Activated naive CD4-positive, alpha-beta T cell treated with anti-CD3 and anti-CD28 coated beads, Interleukin-2, amount 50 U/mL, for 72 hours (primary cell): ENCODE results near the gene MYZAP. TPM values are rescaled to one million over a fixed set of nuclear protein-coding genes. Genes with fewer than 3 reads are reported as not detected.

Source experiments
- ATAC-seq, 2 donors: fragments of 150-1000 bp; cut with Tn5 transposase; 2 replicates each; pipeline ENCODE4 v1.10.0; 2021; ENCODE audit warnings: mild to moderate bottlenecking in 2 of 2, moderate library complexity in 2 of 2
- DNase-seq, 2 donors: peaks; one replicate each; pipeline ENCODE4 v3.0.0; 2021 to 2022; ENCODE audit warnings: low spot score in 2 of 2
- H3K27ac Mint-ChIP-seq, 2 donors: one replicate each; pipeline ENCODE4 v1.8.0; 2022; ENCODE audit warnings: mild to moderate bottlenecking in 2 of 2, mixed read lengths in 2 of 2
- H3K36me3 Mint-ChIP-seq, 2 donors: one replicate each; pipeline ENCODE4 v1.8.0; 2022; ENCODE audit warnings: mixed read lengths in 2 of 2
- H3K9me3 Mint-ChIP-seq, 2 donors: one replicate each; pipeline ENCODE4 v1.8.0; 2022; ENCODE audit warnings: mixed read lengths in 2 of 2
- total RNA-seq, 2 donors: library from RNA; stranded (reverse); gene quantifications; one replicate each; pipeline ENCODE4 v1.2.3, GENCODE V29; 2022

Gene MYZAP
- total RNA-seq, 2 donors from 2014 or later: 0.20 TPM; not detected in 1

DNA sequence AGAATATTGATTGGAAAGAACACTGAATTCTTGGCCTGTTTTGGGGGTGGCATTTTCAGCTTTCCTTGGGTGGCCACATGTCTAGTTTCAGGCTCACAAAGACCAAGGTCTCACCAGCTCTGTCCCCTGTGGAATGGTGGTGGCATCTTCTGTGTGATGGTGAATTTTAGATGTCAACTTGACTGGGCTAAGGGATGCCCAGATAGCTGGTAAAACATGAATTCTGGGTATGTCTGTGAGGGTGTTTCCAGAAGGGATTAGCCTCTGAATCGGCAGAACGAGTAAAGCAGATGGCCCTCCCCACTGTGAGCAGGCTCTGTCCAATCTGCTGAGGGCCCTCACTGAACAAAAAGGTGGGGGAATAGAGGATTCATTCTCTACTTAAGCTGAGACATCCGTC, 34.4 kb upstream of the MYZAP start:
- Mint-ChIP-seq H3K36me3 (peaks cover 0 to 5% of the 10 kb centered on the region in 2 donors), H3K27ac (no peak overlapping the region), H3K9me3 (peaks cover 3 to 5% of the 10 kb centered on the region in 2 donors)
- ATAC-seq (no peak), DNase-seq (no peak)

DNA sequence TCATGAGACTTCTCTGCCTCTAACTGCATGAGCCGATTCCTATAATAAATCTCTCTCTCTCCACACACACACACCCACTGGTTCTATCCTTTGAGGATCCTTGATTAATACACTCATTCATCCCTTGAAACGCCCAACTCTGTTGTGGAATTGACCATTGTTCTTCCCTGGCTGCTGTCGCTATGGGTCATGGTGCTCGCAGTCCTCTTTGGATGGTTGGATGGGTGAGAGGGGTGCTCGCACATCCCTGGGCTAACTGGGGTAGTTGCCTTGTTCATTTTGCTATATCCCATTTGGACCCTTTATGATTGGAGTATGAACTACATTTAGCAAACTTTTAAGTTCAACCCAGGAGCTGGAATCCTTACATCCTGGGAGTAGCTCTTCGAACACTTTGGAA, 33.9 kb upstream of the MYZAP start:
- no peak for ATAC-seq
- H3K27ac Mint-ChIP-seq: no peak overlapping the region
- peaks cover 3 to 5% of the 10 kb centered on the region in 2 donors for H3K9me3 Mint-ChIP-seq
- DNase-seq: no peak
- H3K36me3 Mint-ChIP-seq: peaks cover 0 to 5% of the 10 kb centered on the region in 2 donors

DNA sequence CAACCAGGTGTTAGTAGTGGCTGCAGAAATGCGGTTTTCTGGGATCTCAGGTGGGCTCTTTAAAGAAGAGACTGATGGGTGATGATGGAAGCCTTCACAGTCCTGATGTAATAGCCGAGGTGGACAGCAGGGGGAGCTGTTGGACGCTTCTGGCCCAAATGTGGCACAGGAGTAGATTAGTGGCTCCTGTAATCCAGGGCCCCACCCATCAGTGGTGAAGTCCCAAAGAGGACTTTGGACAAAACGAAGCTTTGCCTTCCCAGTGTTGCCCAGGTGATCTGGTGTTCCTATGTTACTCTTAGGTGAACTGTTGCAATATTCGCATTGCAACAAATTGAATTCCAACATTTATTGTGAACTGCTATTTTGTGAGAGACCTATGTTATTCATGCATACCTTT, 31.8 kb upstream of the MYZAP start:
- peaks cover 0 to 5% of the 10 kb centered on the region in 2 donors for H3K36me3 Mint-ChIP-seq
- H3K27ac Mint-ChIP-seq: no peak overlapping the region
- peak; percentile 25 to 31 for ATAC-seq
- DNase-seq: peak in 1 of 2 donors; percentile 81
- peaks cover 3 to 5% of the 10 kb centered on the region in 2 donors for H3K9me3 Mint-ChIP-seq

DNA sequence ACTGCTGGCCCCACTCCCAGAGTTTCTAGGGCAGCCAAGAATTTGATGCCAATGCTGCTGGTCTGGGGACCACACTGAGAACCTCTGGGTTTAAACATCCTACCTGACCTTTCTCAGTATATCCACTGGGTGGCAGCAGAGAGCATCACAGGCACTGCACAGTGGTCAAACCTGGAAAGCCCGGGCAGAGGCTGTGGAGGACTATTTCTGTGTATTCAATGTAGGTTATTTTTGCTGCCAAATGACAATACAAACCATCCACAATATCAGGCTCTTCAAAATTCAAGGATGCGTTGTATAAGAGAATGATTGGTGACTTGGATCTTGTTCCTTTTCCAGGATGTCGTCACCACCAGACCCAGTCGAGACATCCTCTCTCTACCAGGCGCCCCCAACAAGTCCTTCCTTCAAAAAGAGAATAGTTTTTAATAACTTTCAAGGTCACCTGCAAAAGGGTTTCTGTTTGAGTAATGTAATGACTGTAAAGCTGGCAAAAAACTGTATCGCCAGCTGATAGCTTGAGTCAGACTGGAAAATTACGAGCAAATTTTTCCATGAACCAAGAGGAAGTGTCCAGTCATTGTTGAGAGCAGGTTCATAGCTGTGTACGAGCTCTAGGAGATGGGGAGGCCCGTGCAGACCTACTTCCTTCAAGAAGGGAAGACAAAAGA, 30.5 kb upstream of the MYZAP start:
- Mint-ChIP-seq H3K36me3 (peaks cover 0 to 5% of the 10 kb centered on the region in 2 donors), H3K9me3 (peaks cover 3 to 5% of the 10 kb centered on the region in 2 donors), H3K27ac (peak overlapping the region; percentile 87 to 96)
- DNase-seq (peak in 1 of 2 donors; percentile 73), ATAC-seq (peak; percentile 88)

DNA sequence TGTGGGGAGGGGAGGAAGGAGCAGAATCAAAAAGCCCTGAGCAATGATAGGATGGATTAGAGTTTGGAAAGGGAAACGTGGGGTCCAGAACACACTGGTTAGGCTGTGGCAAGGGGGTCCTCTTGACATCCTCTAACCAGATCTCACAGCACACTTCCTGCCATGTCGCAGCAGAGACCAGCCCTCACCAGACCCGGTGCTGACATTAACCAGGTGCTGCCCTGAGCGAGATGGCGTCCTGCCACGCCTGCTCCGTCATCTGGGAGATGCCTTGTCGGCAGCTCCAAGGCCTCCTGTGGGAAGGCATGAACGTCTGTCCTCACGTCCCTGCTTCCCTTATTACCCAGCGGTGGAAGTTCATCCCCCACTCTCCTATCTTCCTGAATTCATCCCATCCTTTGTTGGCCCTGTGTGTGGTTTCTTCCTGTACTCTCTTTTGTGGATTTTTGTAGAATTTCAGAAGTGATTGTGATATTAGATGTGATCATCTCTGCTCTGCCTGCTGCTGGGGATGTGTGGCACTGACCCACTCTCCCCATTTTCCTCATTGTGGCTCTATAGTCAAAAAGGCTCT, 29.4 kb upstream of the MYZAP start:
- peaks cover 3 to 5% of the 10 kb centered on the region in 2 donors for H3K9me3 Mint-ChIP-seq
- ATAC-seq (no peak), DNase-seq (no peak)
- peak overlapping the region in 1 of 2 donors; percentile 87 for H3K27ac Mint-ChIP-seq
- H3K36me3 Mint-ChIP-seq: peaks cover 0 to 5% of the 10 kb centered on the region in 2 donors

DNA sequence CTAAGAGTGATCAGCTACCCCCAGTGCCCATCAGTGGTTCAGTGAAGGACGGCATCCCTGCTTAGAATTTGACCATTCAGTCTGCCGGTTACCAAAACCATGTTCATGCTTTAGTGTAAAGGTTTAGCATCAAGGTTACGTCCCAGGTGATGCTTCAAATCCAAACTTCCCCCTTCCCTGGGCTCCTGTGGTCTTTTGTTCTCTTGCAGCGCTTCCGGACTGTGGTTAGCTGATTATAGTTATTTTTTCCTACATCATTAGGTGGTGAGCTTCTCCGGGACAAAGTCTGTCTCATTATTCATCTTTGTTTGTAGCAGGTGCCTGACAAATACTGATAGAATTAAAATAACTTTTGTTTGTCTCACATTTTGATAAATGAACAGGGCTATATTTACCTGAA, 28.3 kb upstream of the MYZAP start:
- no peak for ATAC-seq
- peak overlapping the region in 1 of 2 donors; percentile 87 for H3K27ac Mint-ChIP-seq
- H3K9me3 Mint-ChIP-seq: peaks cover 3 to 5% of the 10 kb centered on the region in 2 donors
- no peak for DNase-seq
- peaks cover 0 to 5% of the 10 kb centered on the region in 2 donors for H3K36me3 Mint-ChIP-seq

DNA sequence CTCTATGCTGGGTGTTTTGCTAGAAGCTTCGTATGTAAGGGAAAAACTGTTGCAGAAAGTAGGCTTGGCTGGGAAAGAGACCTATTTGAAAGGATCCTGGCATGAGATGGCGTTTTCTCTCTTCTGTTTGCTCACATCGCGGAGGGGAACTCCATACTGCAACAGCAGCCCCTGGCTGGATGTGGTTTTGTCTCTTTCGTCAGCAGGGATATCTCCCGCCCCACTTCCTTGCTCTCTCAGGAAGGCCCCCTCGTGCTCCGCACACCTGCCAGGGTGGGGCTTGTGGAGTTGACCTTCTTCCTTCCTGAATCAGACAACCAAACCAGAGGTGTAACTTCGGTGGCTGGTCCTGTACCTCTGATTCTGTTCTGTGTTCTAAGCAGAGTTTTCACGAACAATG, 26.4 kb upstream of the MYZAP start:
- ATAC-seq (peak in 1 of 2 donors; percentile 46), DNase-seq (peak in 1 of 2 donors; percentile 62)
- peaks cover 0 to 5% of the 10 kb centered on the region in 2 donors for H3K36me3 Mint-ChIP-seq
- peaks cover 3 to 5% of the 10 kb centered on the region in 2 donors for H3K9me3 Mint-ChIP-seq
- no peak overlapping the region for H3K27ac Mint-ChIP-seq

DNA sequence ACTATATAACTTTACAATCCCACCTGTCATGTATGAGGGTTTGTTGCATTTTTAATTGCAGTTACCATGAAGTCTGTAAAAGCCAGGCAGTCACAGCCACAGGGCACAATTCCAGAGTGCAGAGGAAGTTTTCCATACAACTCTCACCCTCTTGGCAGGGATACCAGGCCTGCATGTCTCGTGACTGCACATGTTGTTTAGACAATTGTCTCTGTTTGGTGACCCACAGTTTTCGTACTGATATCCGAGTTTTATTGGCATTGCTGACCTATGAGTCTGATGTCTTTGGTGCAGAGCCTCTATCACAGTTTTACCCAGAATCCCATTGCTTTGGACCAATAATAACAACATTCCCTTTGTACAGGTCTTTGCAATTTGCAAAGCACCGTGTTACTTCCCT, 24.9 kb upstream of the MYZAP start:
- no peak for DNase-seq
- no peak for ATAC-seq
- no peak overlapping the region for H3K27ac Mint-ChIP-seq
- H3K9me3 Mint-ChIP-seq: no peaks in the 10 kb centered on the region
- H3K36me3 Mint-ChIP-seq: no peaks in the 10 kb centered on the region

DNA sequence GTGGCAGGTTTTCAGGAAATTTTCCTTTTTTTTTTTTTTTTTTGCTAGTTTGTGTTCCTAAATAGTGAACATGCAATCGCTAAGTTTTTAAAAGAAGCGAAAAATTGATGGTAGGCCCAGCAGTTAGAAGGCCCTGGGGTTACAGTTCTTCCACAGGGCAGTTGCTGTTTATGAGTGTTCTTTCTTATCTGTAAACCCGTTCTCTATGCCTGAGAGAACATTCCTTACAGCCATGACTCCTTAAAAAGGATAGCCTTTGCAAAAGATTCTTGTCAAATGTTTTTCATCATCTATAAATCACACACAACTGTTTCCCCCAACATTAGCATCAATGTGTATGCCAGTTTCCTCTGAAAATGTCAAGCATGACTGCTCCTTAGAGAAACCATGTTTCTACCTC, 23.8 kb upstream of the MYZAP start:
- no peak overlapping the region for H3K27ac Mint-ChIP-seq
- no peak for ATAC-seq
- no peaks in the 10 kb centered on the region for H3K36me3 Mint-ChIP-seq
- no peaks in the 10 kb centered on the region for H3K9me3 Mint-ChIP-seq
- no peak for DNase-seq

DNA sequence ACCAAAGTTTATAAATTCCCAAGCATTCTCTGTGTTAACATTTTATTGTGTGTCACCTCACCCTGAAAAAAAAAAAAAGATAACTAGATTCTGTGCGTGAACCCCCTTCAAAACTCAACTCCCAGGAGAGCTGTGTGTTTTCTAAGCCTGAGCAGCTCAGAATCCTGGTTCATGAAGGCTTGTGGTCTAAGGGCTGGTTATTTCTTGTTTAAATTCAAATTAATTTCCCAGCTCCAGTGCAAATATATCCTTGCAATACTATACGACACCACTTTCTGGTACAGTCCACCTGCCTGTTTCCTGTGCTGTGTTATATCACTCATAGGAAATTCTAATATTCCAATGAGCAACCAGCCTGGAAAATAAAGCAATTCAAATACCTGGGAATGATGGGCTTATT, 23.4 kb upstream of the MYZAP start:
- DNase-seq: no peak
- Mint-ChIP-seq H3K36me3 (no peaks in the 10 kb centered on the region), H3K9me3 (no peaks in the 10 kb centered on the region)

DNA sequence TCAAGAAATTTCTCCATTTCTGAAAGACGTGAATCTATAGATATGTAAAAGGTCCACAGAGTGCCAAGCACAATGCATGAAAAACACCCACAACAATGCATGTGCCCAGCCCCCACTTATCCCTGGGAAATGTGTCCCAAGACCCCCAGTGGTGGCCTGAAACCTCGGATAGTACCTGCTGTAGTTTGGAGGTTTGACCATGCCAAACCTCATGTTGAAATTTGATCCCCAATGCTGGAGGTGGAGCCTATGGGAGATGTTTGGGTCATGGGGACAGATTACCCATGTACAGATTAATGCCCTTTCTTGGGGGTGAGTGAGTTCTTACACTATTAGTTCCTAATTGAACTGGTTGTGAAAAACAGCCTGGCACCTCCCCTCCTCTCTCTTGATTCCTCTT, 21.4 kb upstream of the MYZAP start:
- Mint-ChIP-seq H3K27ac (no peak overlapping the region), H3K36me3 (no peaks in the 10 kb centered on the region), H3K9me3 (no peaks in the 10 kb centered on the region)
- DNase-seq (no peak), ATAC-seq (no peak)

More for the DNA sequence above, 23.4 kb upstream of the MYZAP start:
- no peak overlapping the region for H3K27ac Mint-ChIP-seq
- no peak for ATAC-seq

DNA sequence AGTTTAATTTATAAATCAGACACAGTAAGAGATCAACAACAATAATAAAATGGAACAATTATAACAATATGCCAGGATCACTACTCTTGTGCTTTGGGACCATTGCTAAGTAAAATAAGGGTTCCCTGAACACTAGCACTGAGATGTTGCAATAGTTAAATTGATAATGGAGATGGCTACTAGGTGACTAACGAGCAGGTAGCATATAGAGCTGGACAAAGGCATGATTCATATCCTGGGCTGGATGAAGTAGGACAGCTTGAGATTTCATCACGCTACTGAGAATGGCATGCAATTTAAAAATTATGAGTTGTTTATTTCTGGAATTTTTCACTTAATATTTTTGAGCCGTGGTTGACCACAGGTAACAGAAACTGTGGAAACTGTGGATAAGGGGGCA, 20.7 kb upstream of the MYZAP start:
- no peaks in the 10 kb centered on the region for H3K9me3 Mint-ChIP-seq
- ATAC-seq: no peak
- H3K36me3 Mint-ChIP-seq: no peaks in the 10 kb centered on the region
- DNase-seq: no peak
- no peak overlapping the region for H3K27ac Mint-ChIP-seq

DNA sequence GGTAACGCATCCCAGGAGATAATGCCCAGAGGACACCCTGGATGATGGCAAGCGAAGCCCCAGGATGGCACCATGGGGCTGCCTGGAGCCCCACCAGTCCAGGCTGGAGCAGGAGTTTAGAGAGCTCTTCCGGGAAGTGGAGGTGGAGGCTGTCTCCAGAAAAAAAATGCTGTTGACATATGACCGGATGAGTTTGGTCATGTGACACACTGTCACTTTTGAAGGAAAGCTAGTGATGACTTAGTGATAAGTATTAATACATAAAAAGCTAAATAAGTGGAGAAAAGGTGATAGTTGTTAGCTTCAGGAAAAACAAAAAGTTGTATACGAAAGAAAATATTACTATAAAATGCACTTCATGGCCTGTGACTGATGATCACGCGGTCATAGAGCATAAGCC, 20.0 kb upstream of the MYZAP start:
- no peak overlapping the region for H3K27ac Mint-ChIP-seq
- DNase-seq: no peak

DNA sequence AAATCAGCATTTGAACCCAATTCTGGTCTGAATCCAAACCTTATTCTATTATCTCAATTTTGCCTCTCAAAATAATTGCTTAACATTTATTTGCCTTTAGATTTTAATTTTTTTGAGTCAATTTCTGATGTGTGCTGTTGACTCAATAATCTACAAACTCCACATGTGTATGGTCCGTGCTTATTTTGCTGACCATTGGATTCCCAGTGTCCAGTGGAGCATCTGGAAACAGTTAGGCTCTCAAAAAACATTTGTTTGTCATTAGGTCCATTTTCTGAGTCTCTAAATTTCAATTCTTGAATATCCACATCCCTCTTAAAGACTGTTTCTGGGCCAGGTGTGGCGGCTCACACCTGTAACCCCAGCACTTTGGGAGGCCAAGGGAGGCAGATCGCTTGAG, 19.2 kb upstream of the MYZAP start:
- H3K27ac Mint-ChIP-seq: no peak overlapping the region
- H3K9me3 Mint-ChIP-seq: no peaks in the 10 kb centered on the region
- H3K36me3 Mint-ChIP-seq: no peaks in the 10 kb centered on the region
- ATAC-seq (no peak), DNase-seq (no peak)

More for the DNA sequence above, 20.0 kb upstream of the MYZAP start:
- H3K9me3 Mint-ChIP-seq: no peaks in the 10 kb centered on the region
- no peak for ATAC-seq
- H3K36me3 Mint-ChIP-seq: no peaks in the 10 kb centered on the region

DNA sequence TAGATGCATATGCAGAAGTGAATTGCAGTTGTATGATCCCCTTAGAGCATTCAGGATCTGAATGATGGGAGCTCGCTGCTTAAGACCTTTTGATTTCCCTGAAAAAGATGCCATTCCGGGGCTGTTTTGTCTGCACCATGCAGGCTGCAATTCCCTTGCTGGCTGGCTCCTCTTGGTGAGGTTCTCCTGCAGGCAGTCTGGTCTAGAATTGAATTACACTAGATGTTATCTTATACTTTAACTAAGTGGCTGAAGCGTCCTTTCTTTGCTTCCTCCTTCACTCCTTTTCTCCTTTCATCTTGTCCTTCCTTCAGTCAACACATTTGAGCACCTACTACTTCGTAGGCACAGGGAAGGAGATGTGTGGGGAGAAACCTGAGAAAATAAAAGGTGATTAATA, 18.6 kb upstream of the MYZAP start:
- no peak for DNase-seq
- no peaks in the 10 kb centered on the region for H3K36me3 Mint-ChIP-seq
- no peaks in the 10 kb centered on the region for H3K9me3 Mint-ChIP-seq
- H3K27ac Mint-ChIP-seq: no peak overlapping the region
- no peak for ATAC-seq

DNA sequence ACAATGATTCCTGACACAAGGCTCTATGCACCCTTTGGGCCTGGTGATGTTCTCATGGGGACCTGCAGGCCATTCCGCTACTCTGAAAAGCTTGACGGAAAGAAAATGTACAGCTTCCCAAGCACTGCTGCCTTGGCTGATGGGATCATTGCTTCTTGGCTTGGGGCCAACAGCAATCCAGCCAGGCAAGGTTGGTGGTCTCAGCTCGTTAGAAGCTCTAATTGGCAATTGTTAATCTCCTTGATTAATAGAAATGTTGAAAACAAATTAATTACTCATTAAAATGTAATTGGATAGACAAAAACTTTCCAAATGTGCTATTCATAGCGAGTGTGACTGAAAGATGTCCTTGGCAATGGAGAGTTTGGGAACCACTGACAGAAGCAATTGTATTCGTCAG, 16.3 kb upstream of the MYZAP start:
- no peak for DNase-seq
- no peaks in the 10 kb centered on the region for H3K36me3 Mint-ChIP-seq
- no peaks in the 10 kb centered on the region for H3K9me3 Mint-ChIP-seq
- H3K27ac Mint-ChIP-seq: no peak overlapping the region
- no peak for ATAC-seq

DNA sequence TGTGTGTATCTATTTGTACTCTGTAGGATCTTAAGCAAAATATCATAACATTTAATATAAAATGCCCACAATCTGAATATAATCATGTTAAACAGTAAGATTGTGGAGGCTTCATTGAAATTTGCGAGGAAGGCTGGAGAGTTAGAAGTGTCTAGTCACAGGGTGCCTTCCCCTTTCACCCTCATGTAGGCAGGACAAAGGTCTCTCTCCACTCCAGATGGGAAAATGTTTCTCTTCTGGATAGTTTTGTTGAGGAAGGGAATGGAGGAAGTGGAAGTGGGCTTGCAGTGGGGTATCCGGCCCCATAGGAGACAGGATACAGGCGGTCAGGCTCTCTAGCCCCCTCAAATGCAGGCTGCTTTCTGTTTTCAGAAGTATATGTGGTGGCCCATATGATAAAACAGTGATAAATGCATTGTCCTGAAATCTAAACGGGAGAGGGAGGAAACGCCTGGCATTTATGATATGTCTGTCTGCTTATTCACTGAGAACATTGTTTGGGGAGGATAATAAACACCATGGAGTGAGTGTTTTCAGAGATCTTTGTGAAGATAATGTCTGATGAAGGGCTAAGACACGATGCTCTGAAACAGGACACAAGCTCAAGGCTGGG, 13.3 kb upstream of the MYZAP start:
- Mint-ChIP-seq H3K36me3 (peaks cover 8 to 16% of the 10 kb centered on the region in 2 donors), H3K27ac (no peak overlapping the region), H3K9me3 (peaks cover 8 to 9% of the 10 kb centered on the region in 2 donors)
- DNase-seq (no peak), ATAC-seq (no peak)

DNA sequence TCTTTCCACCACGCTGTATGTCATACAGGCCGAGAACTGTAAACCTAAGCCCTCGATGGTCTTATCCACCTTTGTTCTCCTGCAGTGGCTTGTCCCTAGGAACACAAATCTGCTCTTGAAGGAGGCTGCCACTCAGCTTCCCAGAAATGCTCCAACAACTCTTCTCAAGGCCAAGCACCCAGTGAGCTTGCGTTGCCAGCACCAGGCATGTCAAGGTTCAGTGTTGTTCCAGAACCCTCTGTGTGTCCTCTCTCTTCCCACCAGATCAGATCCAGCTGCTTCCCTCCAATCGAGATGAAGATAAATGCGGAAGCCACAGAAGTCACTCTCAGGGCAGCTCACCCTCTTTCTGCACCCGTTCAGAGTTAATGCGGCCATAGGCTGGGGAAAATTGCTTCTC, 11.3 kb upstream of the MYZAP start:
- no peak for DNase-seq
- Mint-ChIP-seq H3K9me3 (peaks cover 18 to 19% of the 10 kb centered on the region in 2 donors), H3K36me3 (peaks cover 8 to 24% of the 10 kb centered on the region in 2 donors), H3K27ac (no peak overlapping the region)
- no peak for ATAC-seq
